ENCODE results near the gene BIRC5. TPM values are rescaled to one million over a fixed set of nuclear protein-coding genes. Genes with fewer than 3 reads are reported as not detected.

BIRC5 gene
- total RNA-seq, 1 donor from 2014 or later, result 1.2 TPM

GRCh38 chr17:78180083-78180482 lies 34.0 kb upstream of the BIRC5 start:
- ATAC-seq (no peak), DNase-seq (ENCODE audit: missing footprints) (no peak)
- intact Hi-C loops (cut with DNase I), result loop anchor here (10.0 kb wide), 1 partner anchor 155 kb away; no protein-coding TSS in a partner anchor

- intact Hi-C loops (cut with DNase I), result loop anchor here (10.0 kb wide), 1 partner anchor 156 kb away; no protein-coding TSS in a partner anchor
- DNase-seq (ENCODE audit: missing footprints) (no peak), ATAC-seq (no peak)
Measured at GRCh38 chr17:78180508-78180907, 33.5 kb upstream of the BIRC5 start.

GRCh38 chr17:78182504-78182903 lies 31.5 kb upstream of the BIRC5 start:
- no peak for ATAC-seq
- DNase-seq (ENCODE audit: missing footprints), result no peak
- intact Hi-C loops (cut with DNase I), result loop anchor here (10.0 kb wide), 1 partner anchor 158 kb away; no protein-coding TSS in a partner anchor

GRCh38 chr17:78183916-78184315 lies 30.1 kb upstream of the BIRC5 start:
- ATAC-seq (no peak), DNase-seq (ENCODE audit: missing footprints) (no peak)
- intact Hi-C loops (cut with DNase I), result loop anchor here (10.0 kb wide), 1 partner anchor 159 kb away; no protein-coding TSS in a partner anchor

- intact Hi-C loops (cut with DNase I), result loop anchor here (10.0 kb wide), 1 partner anchor 160 kb away; no protein-coding TSS in a partner anchor
- ATAC-seq (no peak), DNase-seq (ENCODE audit: missing footprints) (no peak)
Measured at GRCh38 chr17:78184351-78184750, 29.7 kb upstream of the BIRC5 start.

GRCh38 chr17:78184868-78185267 lies 29.2 kb upstream of the BIRC5 start:
- DNase-seq (ENCODE audit: missing footprints) (no peak), ATAC-seq (no peak)
- intact Hi-C loops (cut with DNase I), result loop anchor here (10.0 kb wide), 1 partner anchor 160 kb away; no protein-coding TSS in a partner anchor

GRCh38 chr17:78185981-78186691 lies 27.9 kb upstream of the BIRC5 start:
- DNase-seq (ENCODE audit: missing footprints) (no peak), ATAC-seq (peak; percentile 29)
- intact Hi-C loops (cut with DNase I), result loop anchor here (2.0 to 10.0 kb wide), 2 partner anchors 73 to 161 kb away; no protein-coding TSS in a partner anchor

- intact Hi-C loops (cut with DNase I), result loop anchor here (2.0 to 10.0 kb wide), 2 partner anchors 74 to 162 kb away; no protein-coding TSS in a partner anchor
- ATAC-seq (peak; percentile 98), DNase-seq (ENCODE audit: missing footprints) (peak; percentile 97)
Measured at GRCh38 chr17:78186692-78187595, 27.1 kb upstream of the BIRC5 start, which contains the start of the genes AFMID and TK1. Gene AFMID, plus strand, starts transcription at chr17:78187362. Its CDS starts 9 bp downstream, at chr17:78187371. Gene TK1, minus strand, starts transcription at chr17:78187052. Its CDS starts 58 bp downstream, at chr17:78186994.

- ATAC-seq, result no peak
- no peak for DNase-seq (ENCODE audit: missing footprints)
- intact Hi-C loops (cut with DNase I), result no loop called here
Measured at GRCh38 chr17:78196716-78197115, 17.3 kb upstream of the BIRC5 start.

GRCh38 chr17:78197147-78197832 lies 16.8 kb upstream of the BIRC5 start:
- peak; percentile 63 for ATAC-seq
- DNase-seq (ENCODE audit: missing footprints), result peak; percentile 72
- intact Hi-C loops (cut with DNase I), result no loop called here

- no peak for ATAC-seq
- DNase-seq (ENCODE audit: missing footprints), result no peak
- intact Hi-C loops (cut with DNase I), result no loop called here
Measured at GRCh38 chr17:78200451-78200850, 13.6 kb upstream of the BIRC5 start.

- intact Hi-C loops (cut with DNase I), result no loop called here
- ATAC-seq (no peak), DNase-seq (ENCODE audit: missing footprints) (no peak)
Measured at GRCh38 chr17:78202666-78203065, 11.4 kb upstream of the BIRC5 start.

- DNase-seq (ENCODE audit: missing footprints) (no peak), ATAC-seq (no peak)
- intact Hi-C loops (cut with DNase I), result no loop called here
Measured at GRCh38 chr17:78204387-78205123, 9.5 kb upstream of the BIRC5 start.

GRCh38 chr17:78205124-78205775 lies 8.8 kb upstream of the BIRC5 start:
- DNase-seq (ENCODE audit: missing footprints), result no peak
- ATAC-seq, result no peak

GRCh38 chr17:78206298-78206697 lies 7.8 kb upstream of the BIRC5 start:
- intact Hi-C loops (cut with DNase I), result no loop called here
- DNase-seq (ENCODE audit: missing footprints) (no peak), ATAC-seq (no peak)

More at GRCh38 chr17:78205124-78205775, 8.8 kb upstream of the BIRC5 start:
- intact Hi-C loops (cut with DNase I), result no loop called here

GRCh38 chr17:78208486-78208885 lies 5.6 kb upstream of the BIRC5 start:
- ATAC-seq (no peak), DNase-seq (ENCODE audit: missing footprints) (no peak)
- intact Hi-C loops (cut with DNase I), result no loop called here

GRCh38 chr17:78210111-78210510 lies 3.9 kb upstream of the BIRC5 start:
- DNase-seq (ENCODE audit: missing footprints), result no peak
- intact Hi-C loops (cut with DNase I), result no loop called here
- ATAC-seq, result no peak

All from Right ventricle myocardium inferior (tissue), 1 donor.